T-helper 1 cell treated with Interleukin-12 subunit alpha and Interleukin-12 subunit beta and Interleukin-4 antibody, amounts not matched to agents 30 μg/mL and 1 μg/mL, for 36 hours (primary cell): ENCODE measurements around the gene LITAF.

Experiments
- H3K27ac Mint-ChIP-seq: one replicate; pipeline ENCODE4 v1.8.0; 2021; ENCODE audit warnings: mild to moderate bottlenecking, mixed read lengths
- H3K27me3 Mint-ChIP-seq: one replicate; pipeline ENCODE4 v1.8.0; 2021; ENCODE audit warnings: low read depth, mixed read lengths
- H3K36me3 Mint-ChIP-seq: one replicate; pipeline ENCODE4 v1.8.0; 2021; ENCODE audit warnings: low read depth, mixed read lengths
- H3K4me1 Mint-ChIP-seq: one replicate; pipeline ENCODE4 v1.8.0; 2021; ENCODE audit warnings: low read depth, mixed read lengths
- H3K4me3 Mint-ChIP-seq: one replicate; pipeline ENCODE4 v1.8.0; 2021; ENCODE audit warnings: mild to moderate bottlenecking, moderate library complexity, mixed read lengths
- H3K9me3 Mint-ChIP-seq: one replicate; pipeline ENCODE4 v1.8.0; 2021; ENCODE audit warnings: mixed read lengths

The LITAF gene

GRCh38 chr16:11586856-11587642 lies at the start of gene LITAF:
LITAF (minus strand) TSS chr16:11586919; CDS start chr16:11556730, 30,189 bp downstream.
- H3K27ac Mint-ChIP-seq: peak within 1 kb of the TSS; percentile 95
- peaks cover 7% of the 10 kb centered on the region for H3K36me3 Mint-ChIP-seq
- H3K4me1 Mint-ChIP-seq: peaks cover 31% of the 10 kb centered on the region

GRCh38 chr16:11636172-11636721 lies 49.5 kb upstream of the LITAF start:
- Mint-ChIP-seq H3K4me3 (no peak overlapping the region), H3K4me1 (peaks cover 11% of the 10 kb centered on the region), H3K27ac (no peak overlapping the region)

More at GRCh38 chr16:11586856-11587642, at the start of gene LITAF:
- Mint-ChIP-seq H3K4me3 (peak within 1 kb of the TSS; percentile 96), H3K27me3 (no peaks in the 10 kb centered on the region), H3K9me3 (no peaks in the 10 kb centered on the region)

GRCh38 chr16:11635679-11636171 lies 49.0 kb upstream of the LITAF start:
- Mint-ChIP-seq H3K4me1 (peaks cover 9% of the 10 kb centered on the region), H3K9me3 (no peaks in the 10 kb centered on the region), H3K4me3 (no peak overlapping the region), H3K27ac (no peak overlapping the region), H3K36me3 (no peaks in the 10 kb centered on the region), H3K27me3 (peaks cover 20% of the 10 kb centered on the region)

More at GRCh38 chr16:11636172-11636721, 49.5 kb upstream of the LITAF start:
- Mint-ChIP-seq H3K9me3 (no peaks in the 10 kb centered on the region), H3K36me3 (no peaks in the 10 kb centered on the region), H3K27me3 (peaks cover 20% of the 10 kb centered on the region)

GRCh38 chr16:11635113-11635652 lies 48.5 kb upstream of the LITAF start:
- Mint-ChIP-seq H3K27me3 (peaks cover 20% of the 10 kb centered on the region), H3K36me3 (no peaks in the 10 kb centered on the region), H3K9me3 (no peaks in the 10 kb centered on the region), H3K27ac (no peak overlapping the region), H3K4me3 (no peak overlapping the region), H3K4me1 (peaks cover 9% of the 10 kb centered on the region)

- Mint-ChIP-seq H3K4me1 (peaks cover 12% of the 10 kb centered on the region), H3K27me3 (peaks cover 20% of the 10 kb centered on the region), H3K27ac (no peak overlapping the region), H3K4me3 (no peak overlapping the region), H3K36me3 (no peaks in the 10 kb centered on the region), H3K9me3 (no peaks in the 10 kb centered on the region)
These were observed 47.6 kb upstream of the LITAF start for GRCh38 chr16:11634312-11634711.

- Mint-ChIP-seq H3K4me1 (peaks cover 21% of the 10 kb centered on the region), H3K36me3 (no peaks in the 10 kb centered on the region), H3K4me3 (no peak overlapping the region), H3K9me3 (no peaks in the 10 kb centered on the region), H3K27ac (no peak overlapping the region), H3K27me3 (peaks cover 15% of the 10 kb centered on the region)
These were observed 46.4 kb upstream of the LITAF start for GRCh38 chr16:11633113-11633512.

GRCh38 chr16:11632455-11632939 lies 45.8 kb upstream of the LITAF start:
- no peaks in the 10 kb centered on the region for H3K9me3 Mint-ChIP-seq
- H3K4me3 Mint-ChIP-seq: no peak overlapping the region
- H3K27ac Mint-ChIP-seq: no peak overlapping the region
- H3K4me1 Mint-ChIP-seq: peaks cover 21% of the 10 kb centered on the region
- H3K27me3 Mint-ChIP-seq: peaks cover 15% of the 10 kb centered on the region
- no peaks in the 10 kb centered on the region for H3K36me3 Mint-ChIP-seq

GRCh38 chr16:11631214-11631613 lies 44.5 kb upstream of the LITAF start:
- Mint-ChIP-seq H3K4me3 (no peak overlapping the region), H3K27ac (no peak overlapping the region), H3K36me3 (no peaks in the 10 kb centered on the region), H3K27me3 (peaks cover 15% of the 10 kb centered on the region), H3K9me3 (no peaks in the 10 kb centered on the region), H3K4me1 (peaks cover 21% of the 10 kb centered on the region)

GRCh38 chr16:11630768-11631056 lies 44.0 kb upstream of the LITAF start:
- no peaks in the 10 kb centered on the region for H3K36me3 Mint-ChIP-seq
- H3K27me3 Mint-ChIP-seq: peaks cover 10% of the 10 kb centered on the region
- H3K4me3 Mint-ChIP-seq: no peak overlapping the region
- H3K9me3 Mint-ChIP-seq: no peaks in the 10 kb centered on the region
- peaks cover 21% of the 10 kb centered on the region for H3K4me1 Mint-ChIP-seq
- no peak overlapping the region for H3K27ac Mint-ChIP-seq

- Mint-ChIP-seq H3K9me3 (no peaks in the 10 kb centered on the region), H3K4me3 (no peak overlapping the region), H3K36me3 (no peaks in the 10 kb centered on the region), H3K4me1 (peaks cover 26% of the 10 kb centered on the region), H3K27ac (no peak overlapping the region), H3K27me3 (peaks cover 7% of the 10 kb centered on the region)
These were observed 43.5 kb upstream of the LITAF start for GRCh38 chr16:11630046-11630767.

- no peaks in the 10 kb centered on the region for H3K9me3 Mint-ChIP-seq
- H3K4me3 Mint-ChIP-seq: peak overlapping the region; percentile 41
- no peaks in the 10 kb centered on the region for H3K36me3 Mint-ChIP-seq
- H3K27ac Mint-ChIP-seq: peak overlapping the region; percentile 37
- peaks cover 1% of the 10 kb centered on the region for H3K27me3 Mint-ChIP-seq
- H3K4me1 Mint-ChIP-seq: peaks cover 32% of the 10 kb centered on the region
These were observed 42.6 kb upstream of the LITAF start for GRCh38 chr16:11629071-11630030.

- H3K27me3 Mint-ChIP-seq: no peaks in the 10 kb centered on the region
- H3K4me3 Mint-ChIP-seq: no peak overlapping the region
- peak overlapping the region; percentile 28 for H3K27ac Mint-ChIP-seq
- peaks cover 28% of the 10 kb centered on the region for H3K4me1 Mint-ChIP-seq
- H3K9me3 Mint-ChIP-seq: no peaks in the 10 kb centered on the region
- H3K36me3 Mint-ChIP-seq: peaks cover 3% of the 10 kb centered on the region
These were observed 41.2 kb upstream of the LITAF start for GRCh38 chr16:11627822-11628457.

- no peak overlapping the region for H3K4me3 Mint-ChIP-seq
- no peaks in the 10 kb centered on the region for H3K9me3 Mint-ChIP-seq
- no peak overlapping the region for H3K27ac Mint-ChIP-seq
- no peaks in the 10 kb centered on the region for H3K27me3 Mint-ChIP-seq
- H3K4me1 Mint-ChIP-seq: peaks cover 32% of the 10 kb centered on the region
- H3K36me3 Mint-ChIP-seq: peaks cover 3% of the 10 kb centered on the region
These were observed 40.6 kb upstream of the LITAF start for GRCh38 chr16:11627292-11627663.
